OCI-LY7 (cell line): Measurements from ENCODE around the gene MAN1B1. TPM values are rescaled to one million over a fixed set of nuclear protein-coding genes. Genes with fewer than 3 reads are reported as not detected.

ENCODE experiments used
- BruUV-seq: library from RNA; stranded (reverse); fragments of 400-500 nt; replicated peaks from 2 replicates; lab custom pipeline; 2021; lab: Mats Ljungman, UMichigan
- CTCF ChIA-PET: fragments of 300-600 bp; sonication (Branson Sonifier 250); formaldehyde crosslinking; loops from one replicate; lab custom pipeline; 2022; ENCODE audit warnings: antibody characterized with exemption; ENCODE audit not compliant: unreplicated experiment; lab: Charles Lee
- POLR2A ChIA-PET: fragments of 300-600 bp; sonication (Branson Sonifier 250); formaldehyde crosslinking; loops from one replicate; lab custom pipeline; 2022; ENCODE audit warnings: antibody characterized with exemption; lab: Charles Lee
- DNase-seq: peaks from one replicate; pipeline ENCODE4 v3.0.0-alpha.2; 2015; ENCODE audit warnings: low spot score
- H2AFZ ChIP-seq: fragments of 200-600 bp; sonication (generic), shearing (Covaris generic); 2 replicates; pipeline ENCODE4 v1.6.1; 2014; ENCODE audit warnings: mild to moderate bottlenecking, antibody characterized with exemption, low read length, moderate library complexity
- H3K27ac ChIP-seq: fragments of 200-600 bp; sonication (generic); 2 replicates; pipeline ENCODE4 v1.5.1; 2014; ENCODE audit warnings: mixed run types, low read depth, mild to moderate bottlenecking, moderate library complexity, low read length, inconsistent platforms; ENCODE audit not compliant: poor library complexity, severe bottlenecking
- H3K36me3 ChIP-seq: fragments of 200-600 bp; sonication (generic); 2 replicates; pipeline ENCODE4 v1.6.1; 2014; ENCODE audit warnings: mild to moderate bottlenecking, antibody characterized with exemption, low read length, moderate library complexity, mixed read lengths; ENCODE audit not compliant: insufficient read depth
- H3K4me1 ChIP-seq: fragments of 200-600 bp; sonication (generic); 2 replicates; pipeline ENCODE4 v1.5.1; 2014; ENCODE audit warnings: mild to moderate bottlenecking, low read length; ENCODE audit not compliant: insufficient read depth, poor library complexity, severe bottlenecking
- H3K4me2 ChIP-seq: fragments of 200-600 bp; sonication (generic); 2 replicates; pipeline ENCODE4 v1.6.1; 2014; ENCODE audit warnings: mild to moderate bottlenecking, low read length
- H3K4me3 ChIP-seq: fragments of 200-600 bp; sonication (generic); 2 replicates; pipeline ENCODE4 v1.5.1; 2014; ENCODE audit warnings: mild to moderate bottlenecking, low read depth, low read length; ENCODE audit not compliant: poor library complexity, severe bottlenecking
- H3K79me2 ChIP-seq: fragments of 200-600 bp; sonication (generic); 2 replicates; pipeline ENCODE4 v1.6.1; 2016; ENCODE audit warnings: low read depth, mild to moderate bottlenecking, low read length, moderate library complexity, mixed read lengths; ENCODE audit not compliant: insufficient read depth
- H3K9me2 ChIP-seq: fragments of 200-600 bp; sonication (generic); 2 replicates; pipeline ENCODE4 v1.6.1; 2016; ENCODE audit warnings: mild to moderate bottlenecking, low read length, mixed read lengths; ENCODE audit not compliant: insufficient read depth
- H3K9me3 ChIP-seq: fragments of 200-600 bp; sonication (generic); 2 replicates; pipeline ENCODE4 v1.6.1; 2014; ENCODE audit warnings: mild to moderate bottlenecking, mixed run types, low read length, mixed read lengths
- H4K20me1 ChIP-seq: fragments of 200-600 bp; sonication (generic); 2 replicates; pipeline ENCODE4 v1.6.1; 2014; ENCODE audit warnings: mild to moderate bottlenecking, antibody characterized with exemption, low read length, moderate library complexity, mixed read lengths; ENCODE audit not compliant: insufficient read depth
- CTCF ChIP-seq: fragments of 200-600 bp; sonication (generic); conservative IDR thresholded peaks from 2 replicates; pipeline ENCODE4 v1.5.1; 2014; ENCODE audit warnings: mild to moderate bottlenecking, antibody characterized with exemption, low read length, moderate library complexity, mixed read lengths
- EZH2phosphoT487 ChIP-seq: fragments of 200-600 bp; sonication (generic); IDR thresholded peaks from 2 replicates; pipeline ENCODE4 v1.6.1; 2018; ENCODE audit warnings: low read depth, borderline replicate concordance, mild to moderate bottlenecking, mixed run types, antibody characterized with exemption, low read length, moderate library complexity, mixed read lengths
- intact Hi-C: fragments of 100-400 bp; cut with micrococcal nuclease; formaldehyde crosslinking; loops from one replicate; pipeline ENCODE4 v1.10.0; 2022; ENCODE audit not compliant: unreplicated experiment
- total RNA-seq, 2 experiments: library from RNA; depleted of rRNA in 1 of 2; stranded (reverse); fragments of >200 nt in 1 of 2; shearing (Covaris generic) in 1 of 2; gene quantifications; 2 replicates each; pipeline ENCODE4 v1.2.3, GENCODE V29; 2014 to 2022

MAN1B1 gene
- total RNA-seq, 2 experiments from 2014 or later: 32.7 to 43.4 TPM

GRCh38 chr9:137145731-137146526 lies 59.1 kb downstream of the MAN1B1 start:
- intact Hi-C loops: no loop called here

GRCh38 chr9:137146527-137146918 lies 59.7 kb downstream of the MAN1B1 start:
- Histone ChIP-seq H3K4me2 (no peak overlapping the region), H3K9me3 (no peaks in the 10 kb centered on the region), H3K9me2 (no peaks in the 10 kb centered on the region), H3K27ac (no peak overlapping the region), H3K36me3 (no peaks in the 10 kb centered on the region), H3K4me1 (peaks cover 15% of the 10 kb centered on the region), H3K4me3 (no peak overlapping the region), H3K79me2 (no peaks in the 10 kb centered on the region), H4K20me1 (no peaks in the 10 kb centered on the region), H2AFZ (no peak overlapping the region)
- no peak for DNase-seq
- intact Hi-C loops: no loop called here
- BruUV-seq: no TSS peak
- ChIA-PET CTCF (no interaction called here), POLR2A (no interaction called here)
- no peak for TF ChIP-seq CTCF
- no peak for TF ChIP-seq EZH2phosphoT487

More at GRCh38 chr9:137145731-137146526, 59.1 kb downstream of the MAN1B1 start:
- Histone ChIP-seq H3K9me3 (no peaks in the 10 kb centered on the region), H3K4me3 (no peak overlapping the region), H3K27ac (no peak overlapping the region), H4K20me1 (no peaks in the 10 kb centered on the region), H3K79me2 (no peaks in the 10 kb centered on the region), H3K4me1 (peaks cover 12% of the 10 kb centered on the region), H3K4me2 (no peak overlapping the region), H3K36me3 (no peaks in the 10 kb centered on the region), H2AFZ (no peak overlapping the region), H3K9me2 (no peaks in the 10 kb centered on the region)
- ChIA-PET CTCF (no interaction called here), POLR2A (no interaction called here)
- no peak for TF ChIP-seq CTCF
- TF ChIP-seq EZH2phosphoT487: no peak
- DNase-seq: no peak
- BruUV-seq: no TSS peak

- H3K4me3 ChIP-seq: no peak overlapping the region
- no peaks in the 10 kb centered on the region for H4K20me1 ChIP-seq
- ChIA-PET POLR2A (interaction anchor here (0.6 kb wide), 1 partner anchor 1706 kb away, joined by 3 read pairs; no protein-coding TSS in a partner anchor), CTCF (no interaction called here)
- no peaks in the 10 kb centered on the region for H3K79me2 ChIP-seq
- DNase-seq: no peak
- H3K4me1 ChIP-seq: peaks cover 17% of the 10 kb centered on the region
- no peak overlapping the region for H3K4me2 ChIP-seq
- no peak overlapping the region for H3K27ac ChIP-seq
- TF ChIP-seq CTCF (no peak), EZH2phosphoT487 (no peak)
- BruUV-seq: no TSS peak
- H2AFZ ChIP-seq: no peak overlapping the region
- H3K36me3 ChIP-seq: no peaks in the 10 kb centered on the region
- H3K9me3 ChIP-seq: no peaks in the 10 kb centered on the region
- H3K9me2 ChIP-seq: no peaks in the 10 kb centered on the region
- intact Hi-C loops: no loop called here
These were observed 60.5 kb downstream of the MAN1B1 start for GRCh38 chr9:137147091-137147792.
